C4-2B (cell line): Measurements from ENCODE around the gene LPXN.

Experiments
- CTCF ChIP-seq: fragments of 450-650 bp; conservative IDR thresholded peaks from 2 replicates; pipeline ENCODE4 v1.5.1; 2017; ENCODE audit warnings: mild to moderate bottlenecking
- ZFX ChIP-seq: fragments of 450-650 bp; IDR thresholded peaks from 2 replicates; pipeline ENCODE4 v1.6.1; 2017

- TF ChIP-seq CTCF (no peak), ZFX (no peak)
Observed at GRCh38 chr11:58546841-58547240, 28.8 kb downstream of the LPXN start.
